HG03342 (cell line): ENCODE data around the gene PACRG.

Experiments
- ATAC-seq: cut with Tn5 transposase; IDR thresholded peaks from one replicate; pipeline ENCODE4 v1.9.1; 2021; ENCODE audit warnings: mild to moderate bottlenecking, moderate library complexity; ENCODE audit not compliant: unreplicated experiment

Gene PACRG

DNA sequence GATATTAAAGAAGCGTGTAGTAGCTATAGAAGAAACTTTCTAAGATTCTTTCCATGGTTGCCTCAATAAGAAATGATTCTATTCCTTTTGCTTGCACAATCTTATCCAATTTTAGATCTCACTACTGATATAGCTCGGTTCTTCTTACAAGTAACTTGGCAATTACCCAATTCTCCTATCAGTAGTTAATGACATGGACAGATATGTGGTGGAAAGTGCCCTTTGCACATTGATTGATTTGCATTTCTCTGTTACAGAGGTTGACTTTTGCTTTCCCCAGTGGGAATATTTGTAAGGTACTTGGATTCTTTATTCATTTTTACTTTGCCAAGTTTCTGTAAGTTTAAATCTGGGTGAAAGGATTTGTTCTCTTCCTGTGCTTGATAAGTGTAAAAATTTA, 593.0 kb downstream of the PACRG start:
- ATAC-seq = no peak

GRCh38 chr6:163321717-163322116, 593.9 kb downstream of the PACRG start:
- ATAC-seq = no peak

- ATAC-seq = no peak
Observed at GRCh38 chr6:163323274-163323673, 595.5 kb downstream of the PACRG start.

DNA sequence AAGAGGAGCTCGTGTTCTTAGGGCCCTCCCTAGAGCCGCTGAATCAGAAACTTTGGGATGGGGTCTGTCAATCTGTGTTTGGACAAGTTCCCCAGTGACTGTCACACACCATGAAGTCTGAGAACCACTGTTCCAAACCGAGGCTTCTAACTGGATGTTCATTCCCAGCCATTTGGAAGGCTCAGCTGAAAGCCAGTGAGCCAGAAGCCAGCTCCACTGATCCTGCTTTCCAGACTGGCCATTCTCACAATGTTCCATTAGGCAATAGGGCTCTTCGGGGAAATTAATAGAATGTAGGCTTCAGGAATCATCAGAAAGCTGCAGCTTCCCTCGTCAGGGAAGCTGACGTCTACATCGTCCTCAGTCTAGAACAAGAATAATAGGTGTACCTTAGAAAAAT, 595.9 kb downstream of the PACRG start:
- ATAC-seq = no peak

- ATAC-seq = no peak
Observed at GRCh38 chr6:163324326-163324687, 596.5 kb downstream of the PACRG start.

DNA sequence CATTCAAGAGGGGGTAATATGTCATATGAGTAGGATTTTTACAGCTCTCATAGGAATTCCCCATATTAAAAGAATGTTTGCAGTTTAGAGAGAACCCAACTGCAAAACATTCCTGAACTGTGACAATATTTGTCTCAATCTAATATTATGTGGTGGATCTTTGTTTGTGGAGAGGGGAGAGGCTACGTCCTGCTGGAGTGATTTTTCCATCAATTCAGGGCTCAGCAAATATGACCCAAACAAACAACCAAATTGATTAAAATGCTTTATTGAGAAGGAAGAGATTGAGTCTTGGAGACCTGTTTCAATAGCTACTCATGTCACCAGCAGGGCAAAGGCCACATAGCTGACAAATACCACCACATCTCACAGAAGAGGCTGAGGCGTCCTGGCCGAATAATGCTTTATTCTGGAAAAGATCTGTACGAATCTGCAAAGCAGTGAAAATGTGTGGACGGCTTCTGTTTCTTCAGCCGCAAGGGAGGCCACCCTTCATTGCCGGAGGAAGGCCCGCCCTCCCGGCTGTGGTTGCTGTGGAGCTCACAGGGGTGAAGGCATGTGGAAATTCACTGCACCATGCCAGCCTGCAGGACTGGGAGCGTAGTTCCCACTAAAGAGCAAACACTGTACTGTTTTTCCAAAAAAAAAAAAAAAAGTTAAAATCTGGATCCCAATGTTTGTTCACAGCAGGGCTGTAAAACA, 597.1 kb downstream of the PACRG start:
- ATAC-seq = no peak

DNA sequence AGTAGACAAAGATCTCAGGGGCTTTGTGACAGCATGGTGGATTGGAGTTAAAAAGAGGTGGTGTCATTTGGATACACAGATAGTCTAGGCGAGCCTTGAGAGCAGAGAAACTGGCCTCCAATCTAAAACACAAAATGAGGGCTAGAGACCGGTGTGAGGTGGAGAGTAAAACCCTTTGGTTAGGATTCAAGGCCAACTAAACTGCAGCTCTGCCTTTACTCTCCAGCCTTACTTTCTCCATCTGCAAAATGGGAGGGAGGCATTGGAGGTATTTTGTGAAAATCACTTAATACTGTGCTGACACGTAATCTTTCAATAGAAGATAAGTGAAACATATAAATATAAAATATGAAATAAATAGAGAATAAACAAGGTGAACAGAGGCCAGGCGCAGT, 597.6 kb downstream of the PACRG start:
- no peak for ATAC-seq

DNA sequence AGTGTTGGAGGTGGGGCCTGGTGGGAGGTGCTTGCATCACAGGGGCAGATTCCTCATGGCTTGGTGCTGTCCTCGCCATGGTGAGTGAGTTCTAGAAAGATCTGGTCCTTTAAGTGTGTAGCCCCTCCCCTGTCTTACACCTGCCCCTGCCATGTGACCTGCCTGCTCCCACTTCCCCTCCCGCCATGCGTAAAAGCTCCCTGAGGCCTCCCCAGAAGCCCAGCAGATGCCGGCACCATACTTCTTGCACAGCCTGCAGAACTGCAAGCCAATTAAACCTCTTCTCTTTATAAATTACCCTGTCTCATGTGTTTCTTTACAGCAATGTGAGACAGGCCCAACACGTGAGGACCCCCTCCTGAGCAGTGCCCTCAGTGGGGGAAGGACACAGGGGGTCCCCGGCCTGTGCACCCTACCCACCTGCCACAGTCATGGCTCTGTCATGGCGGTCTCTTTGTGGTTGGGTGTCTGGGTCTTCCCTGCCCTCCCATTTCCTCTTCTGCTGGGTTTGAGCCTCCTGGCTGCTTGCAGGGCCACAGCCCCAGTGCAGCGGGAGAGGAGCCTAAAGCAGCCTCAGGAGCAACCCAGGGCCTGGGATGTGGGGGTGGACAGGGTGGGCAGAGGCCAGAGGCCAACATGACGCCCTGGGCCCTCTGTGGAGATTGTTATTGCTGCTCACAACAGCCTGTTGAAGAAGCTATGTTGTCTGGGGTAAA, 599.5 kb downstream of the PACRG start:
- no peak for ATAC-seq

DNA sequence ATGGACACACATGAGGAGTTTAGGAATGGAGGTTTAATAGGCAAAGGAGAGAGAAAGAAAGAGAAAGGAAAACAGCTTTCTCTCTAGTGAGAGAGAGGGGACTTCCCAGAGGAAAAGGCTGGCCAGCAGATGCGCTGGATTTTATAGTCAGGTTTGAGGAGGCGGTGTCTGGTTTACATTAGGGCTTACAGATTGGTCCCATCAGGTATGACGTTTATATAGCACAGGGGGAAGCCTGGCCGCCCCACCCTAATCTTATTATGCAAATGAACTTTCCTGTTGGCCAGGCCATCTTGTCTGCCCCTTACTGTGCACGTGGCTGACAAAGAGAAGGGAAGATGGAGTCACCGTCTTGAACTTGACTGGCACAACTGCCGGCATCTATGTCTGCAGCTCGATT, 600.1 kb downstream of the PACRG start:
- ATAC-seq = no peak

- no peak for ATAC-seq
Observed at GRCh38 chr6:163328411-163328810, 600.6 kb downstream of the PACRG start.

GRCh38 chr6:163329991-163330390, 602.2 kb downstream of the PACRG start:
- no peak for ATAC-seq

DNA sequence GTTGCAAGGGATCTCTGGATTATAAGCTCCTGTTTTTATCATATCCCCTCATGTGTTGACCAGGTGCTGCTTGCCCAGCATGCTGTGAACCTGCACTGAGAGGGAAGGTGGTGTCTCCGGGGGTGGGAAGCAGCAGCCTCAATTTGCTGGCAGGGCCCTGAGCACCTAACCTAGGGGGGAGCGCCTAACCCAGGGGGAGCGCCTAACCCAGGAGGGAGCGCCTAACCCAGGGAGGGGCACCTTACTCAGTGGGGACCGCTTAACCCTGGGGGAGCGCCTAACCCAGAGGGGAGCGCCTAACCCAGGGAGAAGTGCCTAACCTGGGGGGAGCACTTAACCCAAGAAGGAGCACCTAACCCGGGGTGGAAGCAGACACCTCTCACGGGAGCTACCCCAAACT, 603.5 kb downstream of the PACRG start:
- ATAC-seq = no peak

- no peak for ATAC-seq
Observed at GRCh38 chr6:163332575-163332974, 604.8 kb downstream of the PACRG start.

DNA sequence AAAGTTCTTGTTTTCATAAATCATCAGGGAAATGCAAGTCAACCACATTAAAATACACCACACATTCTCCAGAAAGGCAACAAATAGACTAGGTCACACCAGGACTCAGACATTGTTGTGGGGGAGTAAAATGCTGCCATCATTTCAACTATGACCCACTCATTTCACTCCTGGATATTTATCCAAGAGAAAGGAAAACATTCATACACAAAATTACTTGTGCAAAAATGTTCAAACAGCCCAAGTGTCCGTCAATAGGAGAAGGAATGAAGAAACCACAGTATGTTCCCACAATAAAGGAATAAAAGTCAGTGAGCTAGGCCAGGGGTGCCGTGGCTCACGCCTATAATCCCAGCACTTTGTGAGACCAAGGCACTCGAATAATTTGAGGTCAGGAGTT, 605.3 kb downstream of the PACRG start:
- no peak for ATAC-seq

GRCh38 chr6:163333701-163334663, 606.2 kb downstream of the PACRG start:
- ATAC-seq = no peak

GRCh38 chr6:163335056-163335455, 607.3 kb downstream of the PACRG start:
- ATAC-seq = no peak

DNA sequence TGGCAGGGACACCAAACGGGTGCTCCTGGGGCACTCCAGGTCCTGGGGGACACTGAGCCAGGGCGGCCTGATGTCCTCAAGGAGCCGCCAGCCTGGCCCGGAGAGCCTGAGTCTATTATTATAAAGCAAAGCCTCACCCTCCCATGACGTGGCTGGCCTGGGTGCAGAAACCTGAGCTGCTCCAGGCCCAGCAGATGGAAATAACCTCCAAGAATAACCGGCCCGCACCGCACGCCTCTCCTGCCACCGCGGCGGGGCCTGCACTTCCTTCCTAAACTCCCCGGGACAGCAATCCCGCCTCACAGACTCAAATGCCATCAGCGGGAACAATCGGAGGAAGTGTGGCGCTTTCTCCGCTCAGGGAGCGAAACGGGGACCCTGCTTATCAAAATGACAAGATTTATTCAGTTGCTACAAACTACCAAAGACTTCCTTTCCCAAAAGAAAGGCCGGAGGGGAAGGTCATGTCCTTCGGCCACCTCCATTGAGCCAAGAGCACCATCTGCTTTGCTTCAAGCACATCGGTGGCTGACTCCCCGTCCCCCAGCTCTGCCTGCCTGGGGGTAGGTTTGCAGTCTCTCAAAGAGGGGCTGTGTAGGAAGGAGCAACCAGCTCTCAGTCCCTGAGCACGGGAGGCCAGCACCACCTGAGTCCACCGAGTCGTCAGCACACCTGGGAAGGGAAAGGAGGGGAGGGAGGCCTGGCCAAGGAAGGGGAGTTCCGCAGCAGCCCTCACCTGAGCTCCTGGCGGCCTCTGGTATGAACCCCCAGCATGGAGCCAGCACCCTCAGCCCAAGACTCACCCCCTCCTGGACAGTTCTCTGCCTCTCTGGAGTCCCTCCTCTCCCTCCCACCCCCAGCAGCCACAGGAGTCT, 608.1 kb downstream of the PACRG start:
- no peak for ATAC-seq

DNA sequence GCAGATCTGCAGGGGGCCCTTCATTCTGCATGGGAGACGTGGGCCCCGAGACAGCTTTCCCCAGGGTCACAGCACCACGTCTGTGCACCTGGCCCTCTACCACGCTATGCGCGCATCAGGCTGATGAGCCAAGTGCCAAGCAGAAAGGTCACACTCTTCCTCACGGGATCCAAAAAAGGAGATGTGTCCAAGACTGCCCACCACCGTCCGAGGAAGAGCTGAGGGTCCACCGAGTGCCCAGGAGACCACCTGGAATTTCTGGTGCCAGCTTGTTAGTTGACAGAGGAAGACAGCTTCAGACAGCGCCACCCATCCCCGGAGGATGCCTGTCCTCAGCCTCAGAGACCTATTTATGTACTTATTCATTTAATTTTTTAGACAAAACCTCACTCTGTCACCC, 609.2 kb downstream of the PACRG start:
- no peak for ATAC-seq

DNA sequence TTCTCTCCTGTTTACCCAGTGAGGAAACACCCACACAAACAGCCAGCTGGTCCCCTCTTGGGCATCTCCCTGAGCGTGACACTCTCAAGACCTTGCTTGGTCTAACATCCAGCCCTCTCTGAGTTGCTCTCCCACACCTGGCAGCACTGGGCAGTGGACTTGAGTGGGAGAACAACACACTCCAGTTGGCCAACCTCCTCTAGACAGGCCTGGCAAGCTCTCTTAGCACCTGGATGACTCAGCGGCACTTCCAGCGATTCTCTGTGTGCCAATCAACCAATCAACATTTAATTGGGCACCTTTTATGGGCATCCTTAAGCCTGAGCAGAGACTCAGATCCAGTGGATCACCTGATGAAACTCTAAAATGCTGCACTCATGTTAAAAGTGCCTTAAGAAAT, 610.2 kb downstream of the PACRG start:
- no peak for ATAC-seq

- no peak for ATAC-seq
Observed at GRCh38 chr6:163338671-163339405, 611.1 kb downstream of the PACRG start.
